Neuronal stem cell (in vitro differentiated cells): ENCODE data around the gene NDUFAF5.

Experiments
- DNase-seq: peaks from one replicate; pipeline ENCODE4 v3.0.0-alpha.2; 2013; ENCODE audit warnings: low spot score
- H2AFZ ChIP-seq: one replicate; pipeline ENCODE4 v1.6.1; 2013; ENCODE audit warnings: mild to moderate bottlenecking, low read length, inconsistent platforms
- H2AK5ac ChIP-seq: 2 replicates; pipeline ENCODE4 v1.6.1; 2013; ENCODE audit warnings: low read depth, mild to moderate bottlenecking, inconsistent platforms, low read length, moderate library complexity, mixed read lengths
- H2BK120ac ChIP-seq: 2 replicates; pipeline ENCODE4 v1.6.1; 2013; ENCODE audit warnings: low read depth, mild to moderate bottlenecking, inconsistent platforms, low read length, moderate library complexity, mixed read lengths
- H2BK12ac ChIP-seq: one replicate; pipeline ENCODE4 v1.6.1; 2013; ENCODE audit warnings: low read length, inconsistent platforms
- H2BK15ac ChIP-seq: 2 replicates; pipeline ENCODE4 v1.6.1; 2013; ENCODE audit warnings: mild to moderate bottlenecking, low read length, inconsistent platforms, mixed read lengths
- H2BK5ac ChIP-seq: one replicate; pipeline ENCODE4 v1.6.1; 2013; ENCODE audit warnings: inconsistent platforms, mild to moderate bottlenecking, low read length, moderate library complexity
- H3K14ac ChIP-seq: one replicate; pipeline ENCODE4 v1.6.1; 2013; ENCODE audit warnings: low read length, inconsistent platforms
- H3K18ac ChIP-seq: 2 replicates; pipeline ENCODE4 v1.6.1; 2013; ENCODE audit warnings: low read length, inconsistent platforms
- H3K23ac ChIP-seq: 2 replicates; pipeline ENCODE4 v1.6.1; 2013; ENCODE audit warnings: low read depth, mild to moderate bottlenecking, mixed read lengths, low read length, inconsistent platforms; ENCODE audit not compliant: poor library complexity
- H3K27ac ChIP-seq: replicated peaks from 3 replicates; pipeline ENCODE4 v1.5.1; 2013; ENCODE audit warnings: low read length, inconsistent platforms
- H3K27me3 ChIP-seq, 3 experiments: 2 replicates each; pipeline ENCODE4 v1.6.1; 2013; ENCODE audit warnings: low read length in 3 of 3, mild to moderate bottlenecking in 2 of 3, inconsistent platforms in 1 of 3, low read depth in 1 of 3, mixed read lengths in 1 of 3, moderate library complexity in 1 of 3; ENCODE audit not compliant: control insufficient read depth in 3 of 3, insufficient read depth in 3 of 3
- H3K36me3 ChIP-seq, 2 donors: replicated peaks in 1 of 2; 2 replicates each; pipeline ENCODE4 v1.6.1; 2013; ENCODE audit warnings: low read length in 2 of 2; ENCODE audit not compliant: control insufficient read depth in 2 of 2, insufficient read depth in 2 of 2
- H3K4ac ChIP-seq: 2 replicates; pipeline ENCODE4 v1.6.1; 2013; ENCODE audit warnings: inconsistent platforms, mild to moderate bottlenecking, low read length, moderate library complexity
- H3K4me1 ChIP-seq, 2 donors: 1 replicate in 1 of 2; 2 replicates in 1 of 2; pipeline ENCODE4 v1.6.1; 2013; ENCODE audit warnings: low read length in 2 of 2, low read depth in 1 of 2; ENCODE audit not compliant: control insufficient read depth in 2 of 2, insufficient read depth in 1 of 2
- H3K4me2 ChIP-seq: one replicate; pipeline ENCODE4 v1.6.1; 2013; ENCODE audit warnings: mild to moderate bottlenecking, low read length, inconsistent platforms; ENCODE audit not compliant: insufficient read depth, poor library complexity, severe bottlenecking
- H3K4me3 ChIP-seq, 2 donors: 2 replicates each; pipeline ENCODE4 v1.5.1; 2013; ENCODE audit warnings: low read length in 2 of 2, mild to moderate bottlenecking in 2 of 2, inconsistent platforms in 1 of 2, moderate library complexity in 1 of 2
- H3K79me1 ChIP-seq: one replicate; pipeline ENCODE4 v1.6.1; 2013; ENCODE audit warnings: low read depth, mild to moderate bottlenecking, inconsistent platforms, low read length, moderate library complexity
- H3K9ac ChIP-seq: one replicate; pipeline ENCODE4 v1.6.1; 2013; ENCODE audit warnings: mild to moderate bottlenecking, low read depth, low read length, inconsistent platforms; ENCODE audit not compliant: poor library complexity
- H3K9me3 ChIP-seq, 2 donors: replicated peaks in 1 of 2; 2 replicates each; pipeline versions ENCODE3 to v1.6.1; 2013; ENCODE audit warnings: low read length in 2 of 2, mild to moderate bottlenecking in 2 of 2, inconsistent platforms in 1 of 2, low read depth in 1 of 2, mixed read lengths in 1 of 2, moderate library complexity in 1 of 2; ENCODE audit not compliant: control insufficient read depth in 2 of 2, insufficient read depth in 1 of 2
- H4K8ac ChIP-seq: one replicate; pipeline ENCODE4 v1.6.1; 2013; ENCODE audit warnings: low read depth, mild to moderate bottlenecking, inconsistent platforms, low read length, moderate library complexity
- H4K91ac ChIP-seq: one replicate; pipeline ENCODE4 v1.6.1; 2013; ENCODE audit warnings: low read length, low read depth, mild to moderate bottlenecking, inconsistent platforms; ENCODE audit not compliant: poor library complexity
- WGBS, 2 donors: extraction: QIAGEN DNeasy Blood & Tissue Kit; methylation state at CpG; one replicate each; pipeline ENCODE4 v1.1.7; 2013; ENCODE audit warnings: missing lambda C conversion rate in 2 of 2, mixed read lengths in 1 of 2; ENCODE audit not compliant: insufficient read length in 2 of 2, insufficient replicate concordance in 1 of 2; ENCODE audit errors: extremely low coverage in 2 of 2; 5-methylcytosine and 5-hydroxymethylcytosine counted together

Gene NDUFAF5

GRCh38 chr20:13786143-13786828 is 1.5 kb downstream of the NDUFAF5 start:
- WGBS, 2 donors: no CpG with 5 or more reads among the region's 8 CpGs

GRCh38 chr20:13788167-13788834 is 3.5 kb downstream of the NDUFAF5 start:
- no peak overlapping the region for H3K23ac ChIP-seq
- H2BK5ac ChIP-seq: no peak overlapping the region
- H3K79me1 ChIP-seq: peaks cover 5% of the 10 kb centered on the region
- no peak overlapping the region for H2BK12ac ChIP-seq
- H2AFZ ChIP-seq: no peak overlapping the region
- H3K27ac ChIP-seq: no peak overlapping the region
- H2BK120ac ChIP-seq: no peak overlapping the region
- H3K36me3 ChIP-seq: peaks cover 6 to 63% of the 10 kb centered on the region in 2 donors
- H2AK5ac ChIP-seq: no peak overlapping the region
- no peak overlapping the region for H3K18ac ChIP-seq
- H3K4me2 ChIP-seq: no peak overlapping the region
- H3K4ac ChIP-seq: no peak overlapping the region
- no peak overlapping the region for H3K14ac ChIP-seq
- no peak overlapping the region for H3K9ac ChIP-seq
- H3K27me3 ChIP-seq: no peaks in the 10 kb centered on the region
- H4K91ac ChIP-seq: no peak overlapping the region
- peaks cover 2 to 8% of the 10 kb centered on the region in 2 donors for H3K4me1 ChIP-seq
- DNase-seq: peak; percentile 21
- no peaks in the 10 kb centered on the region for H3K9me3 ChIP-seq
- H2BK15ac ChIP-seq: no peak overlapping the region
- H4K8ac ChIP-seq: no peak overlapping the region
- no peak overlapping the region for H3K4me3 ChIP-seq
- WGBS, 2 donors: no CpG with 5 or more reads among the region's 1 CpG

More at GRCh38 chr20:13786143-13786828, 1.5 kb downstream of the NDUFAF5 start:
- Histone ChIP-seq H2BK15ac (no peak overlapping the region), H4K91ac (no peak overlapping the region), H3K9ac (no peak overlapping the region), H2AFZ (no peak overlapping the region), H3K27ac (no peak overlapping the region), H3K4me1 (peaks cover 2 to 8% of the 10 kb centered on the region in 2 donors), H3K4me2 (no peak overlapping the region), H3K14ac (no peak overlapping the region), H3K79me1 (peaks cover 5% of the 10 kb centered on the region), H4K8ac (no peak overlapping the region), H3K27me3 (no peaks in the 10 kb centered on the region), H3K9me3 (no peaks in the 10 kb centered on the region), H3K4ac (no peak overlapping the region), H2BK120ac (no peak overlapping the region), H3K36me3 (peaks cover 9 to 63% of the 10 kb centered on the region in 2 donors), H3K4me3 (peak overlapping the region in 1 of 2 donors; percentile 86), H3K23ac (no peak overlapping the region), H3K18ac (no peak overlapping the region), H2BK12ac (no peak overlapping the region), H2AK5ac (no peak overlapping the region), H2BK5ac (no peak overlapping the region)
- DNase-seq: no peak

- H2BK120ac ChIP-seq: no peak overlapping the region
- no peak overlapping the region for H2AK5ac ChIP-seq
- H3K36me3 ChIP-seq: peaks cover 11 to 87% of the 10 kb centered on the region in 2 donors
- H3K9me3 ChIP-seq: no peaks in the 10 kb centered on the region
- H3K27me3 ChIP-seq: no peaks in the 10 kb centered on the region
- H3K4me3 ChIP-seq: no peak overlapping the region
- no peak overlapping the region for H4K91ac ChIP-seq
- no peak overlapping the region for H3K23ac ChIP-seq
- WGBS, 2 donors: no CpG with 5 or more reads among the region's 2 CpGs
- no peak overlapping the region for H4K8ac ChIP-seq
- no peak overlapping the region for H3K9ac ChIP-seq
- H3K4ac ChIP-seq: no peak overlapping the region
- no peak overlapping the region for H3K27ac ChIP-seq
- H2BK15ac ChIP-seq: no peak overlapping the region
- no peak overlapping the region for H3K18ac ChIP-seq
- H2BK12ac ChIP-seq: no peak overlapping the region
- H3K4me2 ChIP-seq: no peak overlapping the region
- H2BK5ac ChIP-seq: no peak overlapping the region
- H3K79me1 ChIP-seq: no peaks in the 10 kb centered on the region
- no peak overlapping the region for H3K14ac ChIP-seq
- peaks cover 0 to 7% of the 10 kb centered on the region in 2 donors for H3K4me1 ChIP-seq
- no peak for DNase-seq
- no peak overlapping the region for H2AFZ ChIP-seq
Measured at GRCh38 chr20:13790708-13791107, 5.9 kb downstream of the NDUFAF5 start.
